Glomerular visceral epithelial cell (primary cell): ENCODE measurements around the gene URAD.
"Not testable (repeated sequence)": the region's sequence is repeated elsewhere in the genome, so short reads cannot be mapped to it uniquely, and the experiment has no call there.

ENCODE experiments used
- DNase-seq: peaks from one replicate; pipeline ENCODE4 v3.0.0-alpha.2; 2016; ENCODE audit errors: extremely low spot score

Gene URAD

DNA sequence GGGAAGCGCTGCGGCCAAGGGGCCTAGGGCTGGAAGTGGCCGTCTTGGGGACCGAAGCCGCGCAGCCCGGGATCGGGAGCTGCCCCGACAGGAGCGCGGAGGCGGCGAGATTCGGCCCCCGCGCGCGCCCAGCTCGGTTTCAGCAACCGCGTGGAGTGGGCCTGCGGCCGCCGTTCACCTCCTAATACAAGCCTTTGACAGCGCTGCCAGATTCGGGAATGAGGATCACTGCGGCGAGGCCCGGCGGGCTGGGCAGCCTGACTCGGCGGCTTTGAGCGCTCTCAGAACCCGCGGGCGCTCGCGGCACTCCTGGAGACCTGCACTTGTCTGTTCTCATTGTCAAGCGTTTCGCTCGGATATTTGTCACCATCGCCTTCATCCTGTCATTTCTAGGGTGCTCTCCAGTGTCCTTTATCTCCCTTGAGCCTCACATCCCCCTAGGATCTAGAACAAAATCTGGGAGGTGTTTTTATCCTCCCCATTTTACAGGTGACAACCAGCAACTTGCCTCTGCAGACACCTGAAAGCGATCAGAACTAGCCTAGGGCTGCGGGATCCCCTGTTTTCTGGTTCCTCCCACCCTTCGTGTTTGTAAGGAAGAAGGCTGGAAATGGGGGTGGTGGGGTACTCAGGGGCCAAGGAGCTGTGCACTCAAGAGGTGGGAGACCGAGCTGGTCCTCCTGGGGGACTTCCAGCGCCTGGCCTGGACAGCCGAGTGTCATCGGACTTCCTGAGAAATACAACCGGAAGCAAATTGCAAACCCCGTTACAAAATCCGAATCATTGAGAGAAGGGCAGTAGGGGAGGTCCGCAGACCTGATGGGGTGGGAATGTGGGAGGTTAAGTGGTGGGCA lies 17.9 kb downstream of the URAD start:
- no peak for DNase-seq

DNA sequence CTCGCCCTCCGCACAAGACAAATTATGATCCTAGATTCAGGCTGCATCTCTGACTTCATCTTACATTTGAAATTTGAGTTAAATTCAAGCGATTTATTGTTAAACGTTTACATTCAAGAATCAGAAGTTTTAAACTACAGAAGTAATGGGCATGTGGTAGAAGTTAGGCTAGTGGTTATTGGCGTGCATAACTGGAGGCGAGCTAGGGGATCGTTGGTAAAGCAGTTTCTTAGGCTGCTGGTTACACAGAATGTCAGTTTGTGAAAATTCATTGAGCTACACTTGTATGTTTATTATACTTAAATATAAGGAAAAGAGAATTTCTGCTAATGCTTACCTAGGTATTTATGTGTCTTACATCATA lies 18.6 kb downstream of the URAD start:
- no peak for DNase-seq

DNA sequence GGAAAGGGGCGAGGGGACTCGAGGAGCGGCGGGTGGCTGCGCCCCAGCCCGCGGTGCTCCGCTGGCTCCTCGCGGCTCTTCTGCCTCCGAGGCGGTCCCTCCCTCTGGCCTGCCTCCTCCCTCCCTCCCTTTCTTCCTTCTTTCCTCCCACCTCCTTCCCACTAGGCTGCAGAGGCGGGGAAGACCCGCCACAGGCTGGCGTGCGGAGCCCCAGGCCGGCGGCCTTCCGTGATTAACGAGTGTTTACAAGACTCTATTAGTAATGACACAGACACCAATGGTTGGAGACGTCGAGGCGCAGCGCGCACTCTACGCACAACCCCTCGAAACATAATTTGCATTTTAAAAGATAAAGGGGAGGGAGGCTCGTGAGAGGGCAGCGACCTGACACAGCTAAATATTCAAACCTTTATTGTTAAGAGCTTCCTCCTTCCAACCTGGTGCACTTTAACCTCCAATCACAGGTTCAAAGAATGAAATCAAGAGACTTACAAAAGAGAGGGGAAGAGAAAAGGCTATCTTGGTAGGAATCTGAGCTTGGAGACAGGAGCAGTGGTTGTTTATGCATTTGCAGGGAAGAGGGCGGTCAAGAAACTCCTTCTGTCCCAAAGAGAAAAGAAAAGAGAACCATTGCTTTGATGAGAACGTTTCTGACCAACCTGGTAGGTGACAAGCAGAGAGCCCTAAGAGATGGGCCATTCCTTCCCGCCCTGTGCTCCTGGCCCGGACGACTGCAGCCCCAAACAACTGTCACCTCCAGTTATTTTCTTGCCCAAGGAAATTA lies 19.2 kb downstream of the URAD start, which contains the start of gene CDX2:
CDX2 (minus strand) TSS at position 234 of the 784 bp plus-strand sequence. CDS start 309 bp downstream, outside the sequence.
- no peak for DNase-seq

DNA sequence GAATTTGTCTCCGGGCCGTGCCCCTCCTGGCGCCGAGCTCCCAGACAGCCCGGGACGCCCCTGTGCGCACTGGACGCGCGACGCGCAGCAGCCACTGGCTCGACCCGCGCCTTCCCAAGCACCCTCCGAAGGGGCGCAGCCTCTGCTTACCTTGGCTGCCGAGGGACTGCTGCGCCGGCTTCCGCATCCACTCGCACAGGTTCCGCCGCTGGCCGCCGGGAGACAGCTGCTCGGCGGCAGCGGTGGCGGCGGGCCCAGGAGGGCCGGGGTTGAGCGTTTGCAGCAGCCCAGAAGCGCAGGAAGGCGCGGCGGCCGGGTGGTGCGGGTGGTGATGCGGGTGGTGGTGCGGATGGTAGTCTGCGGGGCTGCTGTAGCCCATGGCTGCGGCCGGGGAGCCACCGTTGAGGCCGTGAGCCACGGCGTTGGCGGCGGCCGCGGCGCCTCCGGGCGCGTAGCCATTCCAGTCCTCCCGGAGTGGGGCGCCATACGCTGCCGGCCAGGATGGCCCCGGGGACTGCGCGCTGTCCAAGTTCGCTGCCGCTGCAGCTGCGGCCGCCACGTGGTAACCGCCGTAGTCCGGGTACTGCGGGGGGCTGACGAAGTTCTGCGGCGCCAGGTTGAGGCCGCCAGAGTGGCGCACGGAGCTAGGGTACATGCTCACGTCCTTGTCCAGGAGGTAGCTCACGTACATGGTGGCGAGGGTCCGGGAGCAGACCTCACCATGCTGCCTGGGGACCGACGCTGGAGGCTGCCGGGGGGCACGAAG lies 20.0 kb downstream of the URAD start:
- DNase-seq = no peak

DNA sequence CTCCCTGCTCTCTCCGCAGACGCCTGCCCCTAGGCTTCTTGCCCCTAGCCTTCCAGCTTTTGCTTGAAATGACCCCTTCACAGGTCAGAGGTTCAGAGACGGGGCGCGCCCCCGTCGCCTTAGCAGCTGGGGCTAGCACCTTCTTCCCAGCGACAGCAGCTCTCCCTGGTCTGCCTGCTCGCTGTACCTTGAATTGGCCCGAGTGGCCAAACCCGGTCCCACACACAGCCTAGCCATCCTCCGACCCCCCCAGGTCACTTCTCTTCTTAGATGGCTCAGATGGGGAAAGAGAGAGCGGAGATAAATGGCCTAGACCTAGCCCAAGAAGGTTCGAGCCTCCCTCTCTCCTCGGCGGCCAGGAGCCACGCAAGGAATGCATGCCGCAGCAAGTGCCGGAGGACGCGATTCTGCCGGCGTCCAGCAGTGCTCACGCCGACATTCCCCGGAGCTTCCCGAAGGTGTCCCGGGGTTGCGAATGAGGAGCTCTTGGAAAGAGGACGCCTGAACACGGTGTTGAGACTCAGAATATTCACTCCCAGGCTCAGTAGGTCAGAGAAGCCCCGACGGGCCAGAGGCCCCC lies 20.7 kb downstream of the URAD start:
- DNase-seq = no peak

DNA sequence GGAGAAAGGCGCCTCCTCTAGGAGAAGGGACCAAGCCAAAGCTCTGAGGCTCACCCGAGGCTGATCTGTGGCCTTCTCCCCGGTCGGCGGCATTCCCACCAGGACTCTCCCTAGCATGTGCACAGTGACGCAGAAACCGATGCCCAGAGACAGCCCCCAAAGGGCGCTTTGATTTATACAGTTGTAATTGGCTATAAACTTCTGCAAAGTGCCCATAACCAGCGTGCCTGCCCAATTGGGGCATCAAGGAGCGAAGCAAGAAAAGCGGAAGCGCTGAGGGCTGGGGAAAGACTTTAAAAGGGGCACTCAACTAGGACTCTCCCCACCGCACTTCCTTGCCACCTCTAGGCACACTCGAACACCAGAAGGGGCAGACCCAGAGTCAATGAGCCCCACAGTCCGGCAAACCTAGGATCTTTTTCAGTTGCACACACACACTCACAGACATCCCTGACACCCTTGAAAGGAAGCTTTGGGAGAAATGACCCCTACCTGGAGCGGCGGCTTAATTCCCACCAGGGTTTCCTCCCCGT lies 21.2 kb downstream of the URAD start:
- no peak for DNase-seq

DNA sequence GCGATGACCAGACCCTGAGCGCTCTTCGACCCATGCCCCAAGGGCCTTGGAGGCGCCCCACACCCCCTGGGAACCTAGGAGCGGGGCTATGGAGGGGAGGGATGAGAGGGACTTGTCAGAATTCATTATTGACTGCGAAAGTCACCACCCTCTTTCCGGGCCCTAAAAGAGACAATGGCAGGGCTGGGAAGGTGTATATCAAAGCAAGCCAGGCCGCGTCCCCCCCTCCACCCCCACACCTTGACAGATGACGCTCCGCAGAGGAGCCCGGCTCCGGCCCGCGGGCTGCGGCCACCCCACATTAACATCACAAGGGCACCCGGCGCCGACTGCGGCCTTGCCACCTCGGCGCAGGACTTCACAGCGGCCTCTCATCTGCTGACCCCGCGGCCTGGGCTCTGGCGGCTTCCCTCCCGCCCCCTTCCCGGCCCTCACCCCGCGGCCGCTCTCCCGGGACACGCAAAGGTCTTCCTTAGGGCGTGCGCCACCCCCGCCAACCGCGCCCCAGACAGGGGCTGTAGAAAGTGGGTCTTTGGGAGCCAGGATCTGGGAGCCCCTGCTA lies 21.8 kb downstream of the URAD start:
- no peak for DNase-seq

DNA sequence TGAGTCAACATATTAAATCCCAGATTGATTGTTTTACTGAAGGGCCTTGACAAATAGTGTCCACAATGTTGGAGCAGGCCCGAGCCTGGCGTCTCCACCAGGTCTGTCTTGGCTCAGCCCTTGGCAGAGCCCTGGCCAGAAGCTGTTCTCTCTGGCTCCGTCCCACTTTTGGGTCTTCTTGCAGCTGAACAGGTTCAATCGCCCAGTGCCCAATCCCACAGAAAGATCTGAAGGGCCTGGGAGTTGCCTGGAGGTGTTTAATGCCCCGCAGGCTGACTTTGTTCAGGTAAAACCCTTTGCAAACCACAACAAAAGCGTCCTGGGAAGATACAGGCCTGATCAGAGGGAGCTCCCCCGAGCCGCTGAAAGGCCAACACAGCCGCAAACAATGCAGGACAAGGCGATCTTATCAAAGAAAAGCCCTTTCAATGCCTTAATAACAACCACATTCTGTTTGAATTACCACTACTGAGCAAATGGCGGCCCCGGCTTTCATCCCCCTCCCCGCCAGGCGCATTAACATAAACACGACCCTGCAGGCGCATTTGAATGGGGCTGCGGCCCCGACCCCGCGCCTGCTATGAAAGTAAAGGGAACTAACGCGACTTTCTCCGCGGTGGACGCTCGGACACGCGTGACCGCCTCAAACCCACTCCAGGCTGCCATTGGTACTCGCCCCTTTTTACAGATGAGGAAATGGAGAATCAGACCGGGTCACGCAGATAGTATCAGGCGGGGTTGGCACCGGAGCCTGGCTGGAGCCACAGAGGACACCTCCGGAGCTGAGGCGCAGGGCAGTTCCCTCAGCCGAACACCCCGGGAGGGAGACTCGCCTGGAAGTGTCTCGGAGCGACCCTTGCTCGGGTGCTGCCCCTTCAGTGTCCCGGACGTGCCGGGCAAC lies 22.5 kb downstream of the URAD start:
- no peak for DNase-seq

DNA sequence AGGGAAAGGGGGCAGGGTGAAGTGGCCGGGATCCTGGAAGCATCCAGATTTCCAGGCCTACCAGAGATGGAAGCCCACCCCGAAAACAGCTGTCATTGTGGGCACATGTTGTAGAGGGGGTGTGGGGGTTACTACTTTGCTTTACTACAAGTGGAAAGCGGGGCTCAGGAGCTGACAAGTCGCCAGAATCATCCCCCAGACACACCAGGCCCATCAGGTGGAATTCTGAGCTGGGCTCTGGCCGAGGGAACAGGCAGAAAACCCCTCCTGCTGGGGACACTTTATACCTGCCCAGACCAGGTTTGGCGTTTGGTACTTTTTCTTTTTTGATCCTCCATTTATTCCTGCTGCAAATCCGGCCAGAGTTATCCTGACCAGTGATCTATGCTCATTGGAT lies 23.2 kb downstream of the URAD start:
- no peak for DNase-seq

DNA sequence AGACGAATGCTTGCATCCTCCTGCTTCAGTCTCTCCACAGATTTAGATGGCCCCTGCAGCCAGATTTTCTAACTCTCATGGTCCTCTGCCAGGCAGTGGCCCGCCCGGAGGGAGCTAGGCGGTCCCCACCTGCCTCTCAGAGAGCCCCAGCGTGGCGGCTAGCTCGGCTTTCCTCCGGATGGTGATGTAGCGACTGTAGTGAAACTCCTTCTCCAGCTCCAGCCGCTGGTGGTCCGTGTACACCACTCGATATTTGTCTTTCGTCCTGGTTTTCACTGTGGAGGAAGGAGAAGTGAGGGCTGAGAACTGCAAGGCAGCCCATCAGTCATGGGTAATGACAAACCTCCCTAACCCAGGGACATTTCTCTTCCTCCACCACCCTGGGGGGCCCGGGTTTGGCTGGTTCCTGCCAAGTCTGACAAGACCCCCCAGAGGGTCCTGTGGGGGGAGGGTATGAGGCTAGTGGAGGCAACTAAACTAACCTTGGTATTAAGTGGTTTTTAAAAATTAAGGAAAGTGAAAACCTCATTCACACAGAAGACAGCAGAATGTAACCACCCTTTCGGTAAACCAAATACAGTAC lies 23.7 kb downstream of the URAD start:
- no peak for DNase-seq

DNA sequence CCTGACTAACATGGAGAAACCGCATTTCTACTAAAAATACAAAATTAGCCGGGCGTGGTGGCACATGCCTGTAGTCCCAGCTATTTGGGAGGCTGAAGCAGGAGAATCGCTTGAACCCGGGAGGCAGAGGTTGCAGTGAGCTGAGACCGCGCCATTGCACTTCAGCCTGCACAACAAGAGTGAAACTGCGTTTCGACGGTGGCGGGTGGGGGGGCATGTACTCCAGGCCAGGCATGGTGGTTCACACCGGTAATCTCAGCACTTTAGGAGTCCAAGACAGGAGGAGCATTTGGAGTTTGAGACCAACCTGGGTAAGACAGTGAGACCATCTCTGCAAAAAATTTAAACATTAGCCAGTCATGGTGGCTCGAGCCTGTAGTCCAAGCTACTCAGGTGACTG lies 24.3 kb downstream of the URAD start:
- not testable (repeated sequence) for DNase-seq

DNA sequence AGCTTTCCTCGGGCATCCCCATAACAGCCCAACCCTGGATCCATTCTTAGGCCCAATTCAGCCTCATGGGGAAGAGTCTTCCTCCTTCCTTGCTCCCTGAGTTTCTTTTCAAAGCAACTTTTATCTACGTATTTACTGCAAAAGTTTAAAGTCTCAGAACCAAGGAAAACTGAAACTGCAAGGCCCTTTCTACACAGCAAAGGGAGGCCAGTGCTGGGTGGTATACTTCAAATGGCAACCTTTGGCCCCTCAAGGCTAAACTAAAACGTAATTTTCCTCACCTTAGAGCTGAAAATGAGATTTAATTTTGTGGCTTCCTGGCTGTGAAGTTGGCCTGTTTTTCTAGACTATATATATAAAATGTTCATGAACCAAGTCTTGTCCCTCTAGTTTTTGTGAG lies 25.0 kb downstream of the URAD start:
- no peak for DNase-seq

DNA sequence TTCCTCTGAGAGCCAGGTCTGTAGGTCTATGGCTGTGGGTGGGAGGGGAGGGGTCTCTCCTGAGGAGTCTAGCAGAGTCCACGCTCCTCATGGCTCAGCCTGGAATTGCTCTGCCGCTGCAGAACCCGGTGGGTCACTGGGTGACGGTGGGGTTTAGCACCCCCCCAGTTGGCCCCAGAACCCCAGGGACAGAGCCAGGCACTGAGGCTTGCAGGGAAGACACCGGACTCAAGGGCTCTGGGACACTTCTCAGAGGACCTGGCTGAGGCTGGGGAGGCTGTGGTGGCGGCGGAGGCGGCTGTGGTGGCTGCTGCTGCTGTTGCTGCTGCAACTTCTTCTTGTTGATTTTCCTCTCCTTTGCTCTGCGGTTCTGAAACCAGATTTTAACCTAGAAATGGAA lies 25.5 kb downstream of the URAD start:
- no peak for DNase-seq

DNA sequence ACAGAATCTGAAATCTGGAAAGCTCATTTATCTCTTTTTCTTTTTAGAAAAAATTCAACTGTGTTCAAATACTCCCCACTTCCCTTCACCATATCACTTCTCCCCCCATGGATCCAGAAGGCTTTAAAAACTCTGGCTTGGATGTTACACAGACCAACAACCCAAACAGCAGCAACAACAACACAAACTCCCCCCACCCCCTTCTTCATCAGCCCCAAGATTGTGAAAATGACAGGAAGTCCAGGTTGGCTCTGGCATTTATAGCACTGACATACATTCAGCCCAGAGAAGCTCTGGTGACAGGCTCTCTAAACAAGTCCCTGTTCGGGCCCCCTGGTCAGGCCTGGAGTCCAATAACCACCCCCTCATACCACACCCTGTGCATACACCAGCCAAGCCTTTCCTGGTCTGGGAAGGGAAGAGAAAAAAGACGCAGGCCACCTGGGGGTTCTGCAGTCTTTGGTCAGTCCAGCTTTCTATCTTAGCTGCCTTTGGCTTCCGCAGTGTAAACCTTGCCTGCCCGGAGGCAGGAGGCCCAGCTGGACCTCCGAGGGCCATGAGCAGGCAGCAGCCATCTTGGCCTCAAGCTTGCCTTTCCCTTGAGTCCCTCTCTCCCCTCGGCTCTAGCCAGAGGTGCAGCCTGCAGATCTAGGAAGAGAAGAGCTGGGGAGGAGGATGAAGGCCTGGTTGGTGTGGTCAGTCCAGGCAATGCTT lies 26.2 kb downstream of the URAD start:
- DNase-seq = no peak

DNA sequence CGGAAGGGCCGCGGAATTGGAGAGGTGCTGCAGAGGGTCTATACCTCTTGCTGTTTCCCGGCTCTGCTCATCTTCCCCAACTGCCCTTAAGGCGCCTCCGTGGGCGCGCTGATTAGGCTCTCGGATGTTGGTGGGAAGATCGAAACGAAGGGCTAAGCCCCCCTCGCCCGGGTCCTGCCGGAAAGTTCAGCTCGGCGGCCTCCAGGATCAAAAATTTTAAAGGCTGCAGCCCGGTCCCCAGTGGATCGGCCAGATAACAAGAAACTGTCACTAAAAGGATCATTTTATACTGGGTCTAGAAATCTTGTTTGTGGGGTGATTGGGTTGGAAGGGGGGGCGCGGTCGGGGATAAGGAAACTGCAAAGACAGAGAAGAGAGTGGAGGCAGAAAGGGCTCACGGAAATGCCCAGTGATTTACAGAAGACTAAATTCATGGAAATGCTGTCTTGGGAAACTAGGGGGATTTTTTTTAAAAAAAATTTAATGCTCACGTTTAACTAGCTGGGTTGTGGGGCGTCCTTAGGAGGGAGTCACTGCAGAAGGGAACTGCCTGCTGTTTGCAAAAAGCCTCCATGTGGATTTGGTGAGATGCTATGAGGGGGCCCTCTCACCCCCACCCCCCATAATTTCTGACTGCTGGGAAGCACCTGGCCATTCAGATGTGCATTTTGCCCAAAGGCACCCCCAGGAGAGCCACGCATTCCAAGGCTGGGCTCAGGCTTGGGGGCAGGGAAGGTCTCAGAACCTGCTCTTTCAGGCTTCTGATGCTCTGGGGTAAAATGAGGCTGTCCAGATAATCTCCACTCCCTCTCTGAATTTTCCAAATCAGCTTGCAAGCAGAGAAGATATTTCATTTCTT lies 27.0 kb downstream of the URAD start:
- DNase-seq = no peak

DNA sequence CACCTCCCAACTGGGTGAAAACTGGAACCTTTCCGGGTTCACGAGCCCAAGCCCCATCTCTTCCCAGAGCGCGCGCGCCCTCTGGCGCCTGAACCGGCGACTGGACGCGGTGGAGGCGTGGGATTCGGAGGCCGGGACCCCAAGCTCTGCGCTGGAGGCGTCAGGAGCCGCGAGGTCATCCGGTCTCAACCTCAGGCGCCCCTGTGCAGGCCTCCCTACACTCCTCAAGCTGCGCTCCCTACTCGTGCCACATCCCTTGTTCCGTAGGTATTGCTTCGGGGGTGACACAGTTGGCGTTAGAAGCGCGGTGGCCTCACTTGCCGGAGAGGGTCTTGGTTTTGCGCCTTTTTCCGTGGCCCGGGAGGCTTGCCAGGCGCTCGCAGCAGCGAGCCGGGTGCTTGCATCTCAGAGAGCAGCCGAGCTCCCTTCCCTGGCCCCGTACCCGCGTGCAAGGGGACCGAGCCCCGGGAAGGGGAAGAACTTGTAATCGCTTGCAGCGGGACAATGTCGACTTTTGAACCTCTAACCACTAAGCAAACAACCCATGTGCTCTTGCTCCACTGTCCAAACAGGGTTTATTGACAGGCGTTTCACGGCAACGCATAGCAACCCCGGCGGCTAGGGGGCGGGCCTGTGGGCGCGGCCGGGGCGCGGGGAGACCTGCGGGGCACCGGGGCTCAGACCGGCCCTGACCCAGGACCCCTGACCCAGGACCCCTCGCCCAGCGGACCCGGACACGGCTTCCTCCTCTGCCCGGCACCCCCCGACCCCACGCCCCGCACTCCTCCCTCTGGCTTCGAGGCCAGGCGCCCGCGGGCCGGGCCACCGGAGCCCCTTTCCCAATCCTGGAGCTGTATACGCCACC lies 27.9 kb downstream of the URAD start:
- DNase-seq = no peak

DNA sequence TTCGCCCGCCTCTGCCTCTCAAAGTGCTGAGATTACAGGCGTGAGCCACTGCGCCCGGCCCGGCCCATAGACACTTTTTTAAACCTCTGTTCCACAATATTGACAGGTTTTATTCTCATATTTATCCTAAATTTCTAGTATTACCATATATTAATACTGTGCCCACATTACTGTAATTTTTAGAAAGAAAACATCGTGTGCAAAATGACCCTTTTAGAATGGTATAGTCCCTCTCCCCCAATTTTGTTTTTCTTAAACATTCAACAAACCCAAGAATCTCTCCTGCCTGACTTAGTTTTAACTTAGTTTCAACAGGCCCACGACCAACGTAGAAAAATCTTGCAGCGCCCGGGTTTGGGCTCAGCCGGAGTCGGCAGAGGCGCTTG lies 28.5 kb downstream of the URAD start:
- DNase-seq = no peak
